HG02973 (cell line): ENCODE data around the gene TOB2.

ENCODE experiments used
- ATAC-seq: cut with Tn5 transposase; IDR thresholded peaks from one replicate; pipeline ENCODE4 v1.9.1; 2021; ENCODE audit warnings: moderate library complexity; ENCODE audit not compliant: unreplicated experiment

TOB2 gene

DNA sequence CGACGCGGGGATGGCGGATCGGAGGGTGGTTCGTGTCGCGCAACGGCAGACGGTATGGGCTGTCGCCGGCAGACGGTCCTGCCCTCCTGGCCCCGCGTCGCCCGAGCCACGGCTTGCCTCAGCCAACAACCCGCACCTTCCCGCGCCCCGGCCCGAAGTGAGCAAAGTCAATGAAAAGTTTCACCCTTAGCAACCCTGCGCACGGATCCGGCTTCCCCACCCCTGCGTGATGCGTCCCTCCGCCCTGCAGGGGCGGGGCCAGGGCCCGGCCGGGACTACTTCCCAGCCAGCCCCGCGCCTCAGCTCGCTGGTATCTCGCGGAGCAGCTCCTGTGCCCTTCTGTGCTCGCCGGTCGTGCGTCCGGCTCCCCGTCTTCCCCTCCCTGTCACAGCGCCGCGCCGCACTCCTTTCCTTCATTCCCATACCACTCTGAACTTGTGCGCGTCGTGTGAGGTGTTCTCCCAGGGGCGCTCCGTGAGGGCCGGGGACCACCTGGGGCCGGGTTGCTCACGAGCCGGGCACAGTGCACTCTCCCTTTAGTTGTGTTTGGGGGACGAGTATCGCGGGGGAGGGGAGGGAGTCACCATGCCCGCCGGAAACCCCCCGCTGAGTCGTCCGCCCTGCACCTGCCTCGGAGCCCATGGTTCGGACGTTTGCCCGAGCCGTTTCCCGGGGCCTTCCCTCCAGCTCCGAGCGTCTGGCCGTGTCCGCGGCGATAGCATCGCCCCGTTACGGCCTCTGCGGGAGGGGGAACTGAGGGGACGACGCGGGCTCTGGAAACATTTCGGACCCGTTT is at the start of gene TOB2:
Gene TOB2, minus strand, starts transcription at position 163 of the 796 bp plus-strand sequence. CDS start 9,456 bp downstream, outside the sequence.
- ATAC-seq = peak; percentile 34

DNA sequence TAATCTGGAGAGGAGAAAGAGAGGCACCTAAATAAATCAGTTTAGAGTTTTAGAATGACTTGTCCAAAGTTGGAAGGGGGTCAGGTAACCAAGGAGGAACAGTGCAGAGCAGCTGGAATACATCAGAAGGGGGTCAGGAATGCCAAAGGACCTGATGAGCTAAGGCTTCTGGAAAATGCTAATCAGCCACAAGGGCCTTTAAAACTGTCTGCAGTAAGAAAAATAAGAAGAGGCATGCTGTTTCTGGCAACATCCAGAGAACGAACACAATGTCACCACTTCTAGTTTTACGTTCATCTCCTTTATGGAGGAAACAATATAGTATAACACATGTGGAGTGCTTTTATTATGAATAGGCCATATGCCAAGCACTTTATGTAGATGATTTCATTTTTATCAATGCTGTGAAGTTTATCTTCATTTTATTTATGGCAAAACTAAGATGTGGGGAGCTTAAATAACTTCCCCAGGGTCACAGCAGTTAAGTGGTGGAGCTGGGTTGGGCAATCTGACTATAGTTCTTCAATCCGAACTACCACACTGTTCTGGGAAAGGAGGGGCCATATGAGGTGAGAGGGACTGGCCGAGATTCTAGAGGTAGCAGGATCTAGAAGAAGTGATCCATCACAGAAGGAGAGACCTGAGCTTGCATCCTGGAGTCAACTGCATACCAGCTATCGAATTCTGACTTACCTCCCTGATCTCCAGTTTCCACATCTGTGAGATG is 44.9 kb upstream of the TOB2 start:
- no peak for ATAC-seq

DNA sequence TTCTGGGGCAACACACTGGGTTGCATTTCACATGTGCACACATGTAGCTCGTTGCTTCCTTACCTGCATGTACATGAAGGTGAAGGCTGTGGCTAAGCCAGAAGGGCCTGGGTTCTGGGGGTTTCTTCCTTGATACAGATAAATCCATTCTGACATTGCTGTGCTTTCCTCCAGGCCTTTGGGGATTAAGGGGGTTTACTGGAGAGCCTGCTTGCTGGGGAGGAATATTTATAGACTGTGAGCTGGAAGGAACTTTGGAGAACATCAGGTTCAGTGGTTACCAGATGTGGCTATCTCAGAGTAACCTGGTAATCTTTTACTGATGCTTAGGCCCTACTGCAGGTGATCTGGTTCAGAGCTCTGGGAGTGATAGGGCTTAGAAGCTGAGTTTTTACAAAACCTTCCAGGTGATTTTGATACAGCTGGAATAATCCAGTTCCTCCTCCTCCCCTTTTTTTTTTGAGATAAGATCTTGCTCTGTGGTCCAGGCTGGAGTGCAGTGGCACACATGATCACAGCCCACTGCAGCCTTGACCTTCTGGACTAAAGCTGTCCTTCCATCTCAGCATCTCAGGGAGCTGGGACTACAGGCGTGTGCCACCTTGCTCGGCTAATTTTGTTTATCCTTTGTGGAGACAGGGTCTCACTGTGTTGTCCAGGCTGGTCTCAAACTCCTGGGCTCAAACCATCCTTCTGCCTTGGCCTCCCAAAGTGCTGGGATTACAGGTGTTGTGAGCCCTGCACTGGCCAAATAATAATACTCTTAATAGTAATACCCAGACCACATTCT is 42.2 kb upstream of the TOB2 start:
- ATAC-seq = no peak

GRCh38 chr22:41488076-41488475 is 41.5 kb upstream of the TOB2 start:
- ATAC-seq = no peak

DNA sequence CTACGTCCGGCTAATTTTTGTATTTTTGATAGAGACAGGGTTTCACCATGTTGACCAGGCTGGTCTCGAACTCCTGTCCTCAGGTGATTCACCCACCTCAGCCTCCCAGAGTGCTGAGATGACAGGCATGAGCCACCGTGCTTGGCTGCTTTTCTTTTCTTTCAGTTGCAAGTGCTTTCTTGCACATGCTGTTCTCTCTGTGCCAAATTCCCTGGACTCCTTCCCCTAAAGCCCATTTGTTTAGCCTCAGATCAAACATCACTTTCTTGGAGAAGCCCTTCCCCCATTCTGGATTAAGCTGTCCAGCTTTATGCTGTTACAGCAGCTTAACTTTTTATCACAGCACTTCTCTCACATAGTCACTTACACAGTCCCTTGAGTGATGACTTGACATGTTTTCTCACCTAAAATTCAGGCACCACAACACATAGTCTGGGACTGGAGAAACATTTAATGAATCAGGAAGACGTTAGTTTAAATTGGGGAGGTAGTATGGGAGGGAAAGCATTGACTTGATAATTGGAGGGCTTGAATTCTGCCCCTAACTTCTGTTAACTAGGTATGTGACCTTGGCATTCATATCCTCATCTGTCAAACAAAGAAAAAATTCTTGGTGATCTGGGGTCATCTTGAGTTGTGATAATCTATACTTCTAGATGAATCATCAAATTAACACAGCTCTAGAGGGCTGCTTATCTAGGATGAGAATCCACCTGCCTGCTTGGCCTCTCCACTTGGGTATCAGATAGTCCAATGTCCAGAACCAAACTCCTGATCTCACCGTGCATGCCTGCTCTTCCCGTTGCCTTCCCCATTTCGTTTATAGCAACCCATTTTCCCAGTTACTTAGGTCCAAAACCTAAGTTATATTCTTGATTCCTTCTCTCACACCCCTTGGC is 40.7 kb upstream of the TOB2 start:
- no peak for ATAC-seq

DNA sequence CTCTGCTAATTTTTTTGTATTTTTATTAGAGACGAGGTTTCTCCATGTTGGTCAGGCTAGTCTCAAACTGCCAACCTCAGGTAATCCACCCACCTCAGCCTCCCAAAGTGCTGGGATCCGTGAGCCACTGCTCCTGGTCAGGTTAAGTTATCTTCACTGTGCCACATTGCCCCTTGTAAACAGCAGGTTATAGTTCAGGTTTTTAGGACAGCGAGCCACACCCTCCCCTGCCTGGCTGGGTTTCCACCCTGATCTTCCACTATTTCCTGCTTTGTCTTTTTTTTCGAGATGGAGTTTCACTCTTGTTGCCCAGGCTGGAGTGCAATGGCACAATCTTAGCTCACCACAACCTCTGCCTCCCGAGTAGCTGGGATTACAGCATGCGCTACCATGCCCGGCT is 38.4 kb upstream of the TOB2 start:
- ATAC-seq = no peak

GRCh38 chr22:41482319-41482935 is 35.8 kb upstream of the TOB2 start:
- no peak for ATAC-seq

DNA sequence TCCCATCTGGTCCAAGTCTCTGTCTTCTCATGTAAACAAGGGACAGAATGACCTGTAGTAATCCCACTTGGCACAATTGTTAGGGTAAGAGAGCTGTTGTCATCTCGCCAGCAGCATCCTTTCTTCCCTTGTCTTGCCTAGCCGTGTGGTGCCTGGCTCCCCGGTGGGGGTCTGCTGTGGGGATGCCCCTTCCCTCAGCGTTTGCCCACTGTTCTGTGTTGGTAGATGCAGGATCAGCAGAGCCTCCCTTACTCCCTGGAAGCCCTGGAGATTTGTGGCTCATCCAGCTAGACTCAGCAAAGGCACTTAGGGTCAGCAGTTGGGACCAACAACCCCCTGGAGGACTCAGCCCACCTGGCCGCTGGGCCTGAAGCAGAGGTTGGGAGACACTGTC is 35.3 kb upstream of the TOB2 start:
- ATAC-seq = no peak

- ATAC-seq = no peak
Measured at GRCh38 chr22:41481131-41481830, 34.7 kb upstream of the TOB2 start.

DNA sequence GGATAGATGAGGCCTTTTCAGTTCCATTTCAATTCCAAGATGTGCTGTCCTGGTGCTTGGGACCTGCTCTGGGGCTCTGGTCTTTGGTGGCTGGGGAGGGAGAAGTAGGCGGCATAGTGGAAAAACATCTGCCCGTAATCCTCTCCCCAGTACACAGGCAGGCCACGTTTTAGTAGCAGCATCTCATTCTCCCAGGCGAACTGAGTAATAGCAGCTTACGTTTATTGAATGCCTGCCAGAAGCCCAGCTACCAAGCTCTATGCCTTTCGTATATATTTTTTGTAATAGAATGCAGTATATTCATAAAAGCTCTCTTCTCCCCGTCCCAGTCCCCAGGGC is 33.8 kb upstream of the TOB2 start:
- no peak for ATAC-seq

DNA sequence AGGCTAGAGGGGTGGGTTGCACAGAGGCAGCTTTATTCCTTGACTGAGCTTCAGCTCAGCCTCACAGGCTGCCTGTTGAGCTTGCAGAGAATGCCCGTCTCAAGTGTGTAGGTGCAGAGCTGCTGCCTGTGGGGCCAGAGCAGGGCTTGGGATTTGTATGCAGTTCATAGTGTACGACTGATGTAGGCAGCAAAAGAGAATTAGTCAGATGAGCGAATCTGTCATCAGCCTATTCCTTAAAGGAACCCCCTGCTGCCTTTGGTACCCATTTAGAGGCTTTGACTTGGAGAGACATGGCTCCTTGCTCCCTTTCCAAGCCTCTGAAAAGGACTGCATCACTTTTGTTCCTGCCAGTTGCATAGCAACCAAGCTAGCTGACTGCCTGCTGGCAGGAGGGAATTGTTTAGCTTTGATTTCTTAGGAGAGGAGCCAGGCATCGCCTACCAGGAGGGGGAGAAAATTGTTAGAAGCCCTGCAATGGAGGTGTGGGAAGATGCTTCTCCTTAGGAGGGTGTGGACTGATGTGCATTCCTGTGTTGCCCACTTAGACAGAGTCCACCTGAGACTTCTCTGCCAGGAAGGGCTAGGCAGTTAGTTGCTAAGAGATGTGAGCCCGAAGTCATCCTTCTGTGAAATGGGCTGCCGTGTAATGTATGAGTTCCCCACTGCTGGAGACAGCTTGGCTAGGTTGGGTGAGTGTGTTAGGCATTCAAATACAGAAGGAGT is 33.2 kb upstream of the TOB2 start:
- no peak for ATAC-seq

GRCh38 chr22:41478891-41479521 is 32.4 kb upstream of the TOB2 start:
- ATAC-seq = no peak

DNA sequence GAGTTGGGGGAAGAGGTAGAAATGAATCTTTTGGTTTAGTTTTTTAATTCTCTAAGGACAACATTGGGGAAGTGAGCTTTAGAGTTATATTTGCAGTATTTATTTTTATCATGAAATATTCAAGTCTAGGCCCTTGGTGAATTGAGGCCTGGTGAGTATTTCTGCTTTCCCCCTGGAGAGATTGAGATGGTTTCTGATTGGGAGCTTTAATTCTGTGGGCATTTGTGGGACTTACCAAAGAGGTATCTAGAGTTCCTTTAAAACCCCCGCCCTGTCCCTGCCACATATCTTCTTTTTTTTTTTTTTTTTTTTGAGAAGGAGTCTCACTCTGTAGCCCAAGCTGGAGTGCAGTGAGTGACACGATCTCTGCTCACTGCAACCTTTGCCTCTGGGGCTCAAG is 31.9 kb upstream of the TOB2 start:
- no peak for ATAC-seq

- ATAC-seq = no peak
Measured at GRCh38 chr22:41474872-41475451, 28.4 kb upstream of the TOB2 start.

GRCh38 chr22:41471568-41471967 is 25.0 kb upstream of the TOB2 start:
- no peak for ATAC-seq

DNA sequence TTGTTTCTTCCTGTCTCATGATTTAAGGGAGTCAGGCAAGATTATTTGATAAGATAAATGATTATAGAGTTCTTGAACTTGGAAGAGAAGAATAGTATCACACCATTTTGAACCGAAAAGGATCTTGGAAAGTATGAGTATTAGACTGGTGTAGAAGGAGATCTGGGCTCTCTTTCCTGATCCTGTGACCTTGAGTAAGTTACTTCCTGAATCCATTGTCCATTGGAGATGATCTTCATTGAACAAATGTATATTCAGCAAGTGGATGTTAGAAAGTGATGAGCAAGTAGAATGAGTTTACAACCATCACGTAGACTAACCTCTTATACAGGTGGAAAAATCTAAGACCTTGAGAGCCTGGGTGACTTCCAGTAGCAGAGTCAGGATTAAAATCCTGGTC is 24.3 kb upstream of the TOB2 start:
- ATAC-seq = no peak

DNA sequence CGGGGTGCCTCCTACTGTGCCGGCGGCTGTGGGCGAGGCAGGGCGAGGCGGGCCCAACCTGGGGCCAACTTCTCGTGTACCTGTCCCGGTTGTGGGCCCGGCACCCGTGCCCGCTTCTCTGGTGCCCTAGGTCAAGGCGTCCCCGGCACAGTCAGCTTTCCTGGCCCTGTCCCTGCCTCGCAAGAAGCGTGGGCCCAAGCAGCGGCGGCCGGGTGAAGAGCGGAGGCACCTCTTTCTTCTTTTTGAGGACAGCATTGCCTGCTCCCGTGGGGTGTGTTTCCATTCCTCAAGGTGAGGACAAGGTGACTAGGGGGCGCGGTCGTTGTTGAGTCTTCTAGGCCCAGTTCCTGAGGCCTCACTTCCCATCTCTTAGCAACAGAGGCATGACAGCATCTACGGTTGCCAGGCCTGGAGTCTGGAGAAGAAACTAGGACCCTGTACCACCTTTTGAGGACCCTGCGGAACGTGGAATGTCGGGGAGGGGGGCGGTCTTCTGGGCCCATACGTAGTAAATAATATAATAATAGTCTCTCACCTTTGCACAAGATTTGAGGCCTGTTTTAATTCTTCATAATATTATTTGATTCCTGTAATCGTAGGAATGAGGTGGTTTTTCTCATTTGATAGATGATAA is 22.7 kb upstream of the TOB2 start:
- ATAC-seq = peak; percentile 2
